Activated CD8-positive, alpha-beta T cell treated with anti-CD3 and anti-CD28 coated beads for 36 hours (primary cell): ENCODE results near the gene C1orf35. TPM values are rescaled to one million over a fixed set of nuclear protein-coding genes. Genes with fewer than 3 reads are reported as not detected.
A peak's percentile ranks its signal among the peaks of the same experiment; 100 is the strongest.

Experiments used
- ATAC-seq: fragments of 200-7000 bp; cut with Tn5 transposase; one replicate; pipeline ENCODE4 v1.10.0; 2021; ENCODE audit warnings: mild to moderate bottlenecking, moderate library complexity
- CTCF ChIA-PET: fragments of 350-600 bp; sonication (Branson Sonifier 250); formaldehyde crosslinking; loops from one replicate; lab custom pipeline; 2021; ENCODE audit warnings: antibody characterized with exemption; lab: Charles Lee
- POLR2A ChIA-PET: fragments of 350-600 bp; sonication (Branson Sonifier 250); formaldehyde crosslinking; loops from one replicate; lab custom pipeline; 2021; ENCODE audit warnings: antibody characterized with exemption; lab: Charles Lee
- DNase-seq: peaks from one replicate; pipeline ENCODE4 v3.0.0-alpha.2; 2020
- H3K27ac Mint-ChIP-seq: one replicate; pipeline ENCODE4 v1.8.0; 2021; ENCODE audit warnings: mild to moderate bottlenecking, mixed read lengths
- H3K27me3 Mint-ChIP-seq: one replicate; pipeline ENCODE4 v1.8.0; 2021; ENCODE audit warnings: mixed read lengths
- H3K36me3 Mint-ChIP-seq: one replicate; pipeline ENCODE4 v1.8.0; 2021; ENCODE audit warnings: low read depth, mixed read lengths
- H3K4me1 Mint-ChIP-seq: one replicate; pipeline ENCODE4 v1.8.0; 2021; ENCODE audit warnings: low read depth, mixed read lengths
- H3K4me3 Mint-ChIP-seq: one replicate; pipeline ENCODE4 v1.8.0; 2021; ENCODE audit warnings: mild to moderate bottlenecking, moderate library complexity, mixed read lengths
- H3K9me3 Mint-ChIP-seq: one replicate; pipeline ENCODE4 v1.8.0; 2021; ENCODE audit warnings: mixed read lengths
- intact Hi-C: fragments of 100-400 bp; cut with micrococcal nuclease; formaldehyde crosslinking; loops from one replicate; pipeline ENCODE4 v1.10.0; 2022
- total RNA-seq, 2 experiments: library from RNA; stranded (reverse); gene quantifications; one replicate each; pipeline ENCODE4 v1.2.3, GENCODE V29; 2021
- TF ChIP-seq, protein P1 (sequence below): fragments of 200-600 bp; IDR thresholded peaks from one replicate; pipeline ENCODE4 v1.8.0; 2022; ENCODE audit warnings: antibody characterized with exemption, mild to moderate bottlenecking

C1orf35 gene
- total RNA-seq, 2 experiments from 2014 or later: 22.2 to 23.5 TPM

DNA sequence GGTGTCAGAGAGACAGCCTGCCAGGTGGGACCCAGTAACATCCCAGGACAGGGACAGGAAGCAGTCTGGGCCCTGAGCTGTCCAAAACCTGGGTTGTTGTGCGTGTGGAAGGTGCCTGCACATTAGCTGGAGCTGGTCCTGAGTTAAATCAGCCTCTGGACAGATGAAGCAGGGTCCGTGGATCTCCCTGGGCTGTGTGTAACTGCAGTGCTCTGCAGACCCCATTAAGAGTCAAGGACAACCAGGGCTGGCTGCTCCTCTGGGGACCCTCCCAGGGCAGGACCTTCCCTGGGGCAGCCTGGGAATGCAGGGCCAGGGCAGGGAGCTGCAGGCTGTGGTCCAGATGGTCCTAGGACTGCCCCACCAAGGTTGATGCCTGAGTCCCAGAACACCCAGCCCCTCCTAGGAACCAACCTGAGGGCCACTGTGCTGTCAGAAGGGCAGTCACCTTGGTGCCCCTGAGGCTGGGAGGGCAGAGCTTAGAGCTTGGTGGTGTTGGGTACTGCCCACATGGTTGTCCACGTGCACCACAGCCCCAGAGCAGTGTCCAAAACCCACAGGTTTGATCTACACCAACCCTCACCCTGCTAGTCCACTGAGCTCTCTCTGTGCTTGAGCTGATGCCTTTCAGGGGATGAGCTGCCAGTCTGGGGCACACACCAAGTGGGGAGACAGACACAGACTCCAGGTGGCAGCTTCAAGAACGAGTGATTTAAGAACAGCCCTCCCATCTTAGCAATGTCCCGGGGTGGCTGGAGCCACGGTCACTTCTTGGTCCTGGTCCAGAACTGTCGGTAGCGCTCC is 3.1 kb upstream of the C1orf35 start:
- DNase-seq (no peak), ATAC-seq (no peak)
- Mint-ChIP-seq H3K4me3 (peak overlapping the region; percentile 38), H3K27ac (peak overlapping the region; percentile 40), H3K9me3 (no peaks in the 10 kb centered on the region), H3K36me3 (peaks cover 13% of the 10 kb centered on the region), H3K4me1 (peaks cover 39% of the 10 kb centered on the region), H3K27me3 (no peaks in the 10 kb centered on the region)
- ChIA-PET CTCF (no interaction called here), POLR2A (interaction anchor here (1.9 to 4.2 kb wide), 3 partner anchors 8 to 23 kb away, joined by 4 to 21 read pairs (median 8); partner anchors contain the start of gene ARF1)
- TF ChIP-seq, protein P1, sequence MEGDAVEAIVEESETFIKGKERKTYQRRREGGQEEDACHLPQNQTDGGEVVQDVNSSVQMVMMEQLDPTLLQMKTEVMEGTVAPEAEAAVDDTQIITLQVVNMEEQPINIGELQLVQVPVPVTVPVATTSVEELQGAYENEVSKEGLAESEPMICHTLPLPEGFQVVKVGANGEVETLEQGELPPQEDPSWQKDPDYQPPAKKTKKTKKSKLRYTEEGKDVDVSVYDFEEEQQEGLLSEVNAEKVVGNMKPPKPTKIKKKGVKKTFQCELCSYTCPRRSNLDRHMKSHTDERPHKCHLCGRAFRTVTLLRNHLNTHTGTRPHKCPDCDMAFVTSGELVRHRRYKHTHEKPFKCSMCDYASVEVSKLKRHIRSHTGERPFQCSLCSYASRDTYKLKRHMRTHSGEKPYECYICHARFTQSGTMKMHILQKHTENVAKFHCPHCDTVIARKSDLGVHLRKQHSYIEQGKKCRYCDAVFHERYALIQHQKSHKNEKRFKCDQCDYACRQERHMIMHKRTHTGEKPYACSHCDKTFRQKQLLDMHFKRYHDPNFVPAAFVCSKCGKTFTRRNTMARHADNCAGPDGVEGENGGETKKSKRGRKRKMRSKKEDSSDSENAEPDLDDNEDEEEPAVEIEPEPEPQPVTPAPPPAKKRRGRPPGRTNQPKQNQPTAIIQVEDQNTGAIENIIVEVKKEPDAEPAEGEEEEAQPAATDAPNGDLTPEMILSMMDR: no peak
- intact Hi-C loops: no loop called here

DNA sequence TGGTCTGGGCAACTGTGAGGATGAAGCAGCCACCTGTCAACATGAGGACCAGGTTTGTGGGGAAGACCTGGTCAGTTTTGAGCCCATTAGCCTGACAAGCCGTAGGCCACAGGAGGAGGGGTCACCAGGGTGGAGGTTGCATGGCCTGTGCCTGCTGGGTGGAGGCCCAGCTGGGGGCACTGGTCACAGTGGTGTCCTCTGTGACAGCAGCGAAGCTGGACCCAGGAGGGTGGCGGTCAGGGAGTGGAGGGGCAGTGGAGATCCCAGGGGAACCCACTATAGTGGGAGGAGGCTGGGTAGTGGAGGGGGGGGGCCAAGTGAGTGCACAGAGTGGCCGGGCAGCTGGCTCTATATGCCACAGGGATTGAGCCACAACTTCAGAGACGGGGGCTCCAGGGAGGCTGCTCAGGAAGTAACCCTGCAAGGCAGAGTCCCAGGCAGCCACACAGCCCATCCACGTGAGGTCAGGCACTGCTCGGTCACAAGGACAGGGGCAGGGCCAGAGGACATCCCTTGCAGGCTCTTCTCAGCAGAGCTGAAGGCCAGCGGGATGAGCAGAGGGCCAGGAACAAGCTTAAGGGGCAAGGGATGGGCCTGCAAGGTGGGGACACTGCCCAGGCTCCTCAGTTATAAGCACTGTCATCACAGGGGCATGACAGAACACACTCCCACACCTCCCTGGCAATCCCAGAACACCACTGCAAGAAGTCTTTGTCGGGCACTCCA is 2.3 kb upstream of the C1orf35 start:
- H3K4me1 Mint-ChIP-seq: peaks cover 37% of the 10 kb centered on the region
- no peak for DNase-seq
- intact Hi-C loops: no loop called here
- H3K9me3 Mint-ChIP-seq: no peaks in the 10 kb centered on the region
- H3K27me3 Mint-ChIP-seq: no peaks in the 10 kb centered on the region
- TF ChIP-seq, protein P1: no peak
- peaks cover 13% of the 10 kb centered on the region for H3K36me3 Mint-ChIP-seq
- H3K4me3 Mint-ChIP-seq: peak overlapping the region; percentile 91
- POLR2A ChIA-PET: interaction anchor here (1.1 to 4.2 kb wide), 4 partner anchors 8 to 35 kb away, joined by 3 to 21 read pairs (median 4); partner anchors contain the start of gene ARF1
- ATAC-seq: no peak
- CTCF ChIA-PET: interaction anchor here (1.2 kb wide), 1 partner anchor 20 kb away, joined by 3 read pairs; no protein-coding TSS in a partner anchor
- H3K27ac Mint-ChIP-seq: peak overlapping the region; percentile 27

DNA sequence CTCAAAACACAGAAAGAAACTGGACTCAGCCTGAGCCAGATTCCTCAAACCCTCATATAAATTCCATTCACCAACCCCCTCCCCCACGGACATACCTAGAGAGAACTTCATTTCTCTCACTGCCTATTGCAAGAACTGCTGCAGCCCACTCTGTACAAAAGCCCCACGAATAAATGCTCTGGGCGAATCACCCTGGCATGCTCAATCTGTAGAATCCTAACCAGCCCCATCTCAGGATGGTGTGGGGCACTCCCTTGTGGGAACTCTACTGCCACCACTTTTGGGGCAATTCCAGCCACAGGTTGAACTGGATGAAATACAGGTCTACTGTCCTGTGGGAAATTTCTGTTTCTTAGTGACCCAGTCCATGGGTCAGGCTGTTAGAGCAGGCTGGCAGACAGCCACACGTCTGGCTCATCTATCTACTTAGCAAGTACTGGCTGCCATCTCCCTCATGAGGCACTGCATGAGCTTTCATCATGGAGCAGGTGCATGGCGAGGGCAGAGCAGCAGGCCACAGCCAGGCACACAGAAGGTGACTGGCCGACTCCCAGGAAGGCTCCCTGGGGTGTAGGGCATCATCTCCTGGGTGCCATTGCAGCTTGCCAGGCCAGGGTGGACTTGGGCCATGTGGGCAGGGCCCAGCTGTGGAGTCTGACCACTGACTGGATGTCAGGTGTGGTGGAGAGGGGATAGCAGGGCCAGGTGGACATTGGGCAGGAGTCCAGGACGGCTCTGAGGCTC is 1.6 kb upstream of the C1orf35 start:
- Mint-ChIP-seq H3K27me3 (no peaks in the 10 kb centered on the region), H3K4me1 (peaks cover 29% of the 10 kb centered on the region), H3K9me3 (no peaks in the 10 kb centered on the region), H3K4me3 (peak overlapping the region; percentile 91), H3K36me3 (peaks cover 13% of the 10 kb centered on the region), H3K27ac (peak overlapping the region; percentile 27)
- ChIA-PET POLR2A (interaction anchor here (0.9 to 4.2 kb wide), 5 partner anchors 9 to 36 kb away, joined by 3 to 21 read pairs (median 4); partner anchors contain the start of gene ARF1), CTCF (interaction anchor here (1.2 kb wide), 2 partner anchors 20 to 26 kb away, joined by 3 read pairs; no protein-coding TSS in a partner anchor)
- no peak for DNase-seq
- TF ChIP-seq, protein P1: no peak
- ATAC-seq: no peak
- intact Hi-C loops: no loop called here

DNA sequence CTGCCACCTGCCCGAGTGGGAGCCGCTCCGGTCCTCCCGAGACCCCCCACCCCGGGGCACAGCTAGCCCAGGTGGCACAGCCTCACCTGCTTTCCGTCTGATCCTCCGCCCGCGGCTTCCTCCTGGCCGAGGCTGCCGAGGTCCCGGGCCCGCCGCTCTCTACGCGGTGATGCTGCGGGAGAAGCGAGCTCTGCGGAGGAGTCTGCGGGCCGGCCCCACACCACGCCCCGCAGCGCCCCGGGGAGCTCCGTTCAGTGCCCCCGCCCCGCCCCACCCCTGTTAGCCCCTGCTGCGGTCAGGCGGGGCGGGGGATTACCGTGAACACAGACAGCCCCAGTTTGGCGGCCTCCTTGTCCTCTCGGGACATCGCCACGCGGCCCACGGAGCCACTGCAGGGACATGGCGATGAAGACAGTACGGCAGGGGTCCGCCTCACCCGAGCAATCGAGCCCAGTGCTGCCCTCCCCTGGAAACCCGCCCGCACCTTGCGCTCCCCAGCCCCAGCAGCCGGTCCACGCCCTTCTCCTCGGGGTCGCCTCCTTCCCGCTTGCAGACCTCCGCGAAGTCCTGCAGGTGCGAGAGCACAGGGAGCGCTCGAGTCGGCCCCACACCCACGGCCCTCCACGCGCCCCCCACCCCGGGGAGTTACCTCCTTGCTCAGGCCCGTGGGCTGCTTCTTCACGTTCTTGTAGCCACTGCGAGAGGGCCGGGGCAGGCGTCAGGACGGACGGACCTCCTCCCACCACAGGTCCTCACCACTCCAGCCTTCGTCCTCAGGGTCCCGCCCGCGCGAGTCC is 933 bp downstream of the C1orf35 start:
- Mint-ChIP-seq H3K9me3 (no peaks in the 10 kb centered on the region), H3K4me1 (peaks cover 15% of the 10 kb centered on the region), H3K36me3 (peaks cover 31% of the 10 kb centered on the region), H3K27ac (peak overlapping the region; percentile 70), H3K27me3 (no peaks in the 10 kb centered on the region), H3K4me3 (peak overlapping the region; percentile 91)
- peak; percentile 45 for ATAC-seq
- intact Hi-C loops: no loop called here
- peak; percentile 69 for DNase-seq
- TF ChIP-seq, protein P1: peak; percentile 5
- CTCF ChIA-PET: interaction anchor here (0.6 kb wide), 1 partner anchor 11 kb away, joined by 3 read pairs; no protein-coding TSS in a partner anchor
- POLR2A ChIA-PET: interaction anchor here (0.9 to 5.8 kb wide), 3 partner anchors 11 to 19 kb away, joined by 3 to 51 read pairs (median 34); partner anchors contain the start of gene ARF1
